Lung (tissue), 12 donors: ENCODE measurements around the gene PANK1. TPM values are rescaled to one million over a fixed set of nuclear protein-coding genes. Genes with fewer than 3 reads are reported as not detected.

Source experiments
- ATAC-seq: fragments of 200-7000 bp; cut with Tn5 transposase; one replicate; pipeline ENCODE4 v1.9.1; 2020; ENCODE audit warnings: moderate number of reproducible peaks; ENCODE audit not compliant: insufficient read depth, low FRiP score
- DNase-seq, 3 donors: peaks; one replicate each; pipeline ENCODE4 v3.0.0-alpha.2; 2013 to 2017
- H3K27ac ChIP-seq, 2 donors: one replicate each; pipeline ENCODE4 v1.5.1; 2013; ENCODE audit warnings: mild to moderate bottlenecking in 2 of 2, moderate library complexity in 2 of 2, control low read depth in 1 of 2, inconsistent platforms in 1 of 2, low read depth in 1 of 2, low read length in 1 of 2
- H3K27me3 ChIP-seq, 3 donors: one replicate each; pipeline ENCODE4 v1.5.1; 2013; ENCODE audit warnings: low read length in 2 of 3; ENCODE audit not compliant: control insufficient read depth in 3 of 3, insufficient read depth in 3 of 3
- H3K36me3 ChIP-seq, 4 donors: one replicate each; pipeline ENCODE4 v1.5.1; 2013; ENCODE audit warnings: low read length in 4 of 4, mild to moderate bottlenecking in 1 of 4, moderate library complexity in 1 of 4; ENCODE audit not compliant: control insufficient read depth in 4 of 4, insufficient read depth in 4 of 4
- H3K4me1 ChIP-seq, 5 donors: one replicate each; pipeline ENCODE4 v1.5.1; 2013; ENCODE audit warnings: low read length in 5 of 5, mild to moderate bottlenecking in 2 of 5, moderate library complexity in 1 of 5; ENCODE audit not compliant: control insufficient read depth in 5 of 5, insufficient read depth in 5 of 5
- H3K4me3 ChIP-seq: one replicate; pipeline ENCODE4 v1.5.1; 2013; ENCODE audit warnings: mild to moderate bottlenecking, control low read depth, moderate library complexity
- H3K9ac ChIP-seq, 2 donors: one replicate each; pipeline ENCODE4 v1.5.1; 2013; ENCODE audit warnings: low read length in 2 of 2, control low read depth in 1 of 2; ENCODE audit not compliant: insufficient read depth in 1 of 2
- H3K9me3 ChIP-seq, 4 donors: one replicate each; pipeline ENCODE4 v1.5.1; 2013; ENCODE audit warnings: low read length in 3 of 4, mild to moderate bottlenecking in 1 of 4, moderate library complexity in 1 of 4; ENCODE audit not compliant: control insufficient read depth in 4 of 4, insufficient read depth in 3 of 4
- WGBS, 2 donors: extraction: QIAGEN DNeasy Blood & Tissue Kit; methylation state at CpG; one replicate each; pipeline ENCODE4 v1.1.7; 2013; 5-methylcytosine and 5-hydroxymethylcytosine counted together
- polyA plus RNA-seq, 2 donors: library from polyadenylated mRNA; stranded (reverse); fragments of 200-250 nt; gene quantifications; one replicate each; pipeline ENCODE4 v1.2.1, GENCODE V29; 2013
- total RNA-seq, 2 donors: library from RNA; depleted of rRNA in 1 of 2; stranded (reverse); fragments of >200 nt in 1 of 2; gene quantifications; one replicate each; pipeline ENCODE4 v1.2.1, GENCODE V29; 2014 to 2021
- TF ChIP-seq, protein P1 (sequence below): IDR thresholded peaks from 2 replicates; pipeline ENCODE4 v1.5.1; 2012; ENCODE audit warnings: mild to moderate bottlenecking; ENCODE audit errors: control extremely low read depth, extremely low read depth
- donor health status: control.
- donor health status: control.
- donor health status: Bipolar disorder and iron deficiency.
- donor health status: healthy.
- donor health status: DM: yes; HTN: yes; CAD: no.

The PANK1 gene
- total and polyA plus RNA-seq, 4 donors = 1.6 to 18.3 (median 4.4) TPM

- DNase-seq (no peak), ATAC-seq (no peak)
- Histone ChIP-seq H3K4me1 (peaks cover 0 to 40% (median 3%) of the 10 kb centered on the region in 5 donors), H3K36me3 (no peaks in the 10 kb centered on the region), H3K27me3 (no peaks in the 10 kb centered on the region), H3K4me3 (no peak overlapping the region), H3K27ac (no peak overlapping the region), H3K9me3 (no peaks in the 10 kb centered on the region), H3K9ac (no peak overlapping the region)
- WGBS, 2 donors = 54 to 61% methylated on average over 1 of the region's 1 CpG
- TF ChIP-seq, protein P1, sequence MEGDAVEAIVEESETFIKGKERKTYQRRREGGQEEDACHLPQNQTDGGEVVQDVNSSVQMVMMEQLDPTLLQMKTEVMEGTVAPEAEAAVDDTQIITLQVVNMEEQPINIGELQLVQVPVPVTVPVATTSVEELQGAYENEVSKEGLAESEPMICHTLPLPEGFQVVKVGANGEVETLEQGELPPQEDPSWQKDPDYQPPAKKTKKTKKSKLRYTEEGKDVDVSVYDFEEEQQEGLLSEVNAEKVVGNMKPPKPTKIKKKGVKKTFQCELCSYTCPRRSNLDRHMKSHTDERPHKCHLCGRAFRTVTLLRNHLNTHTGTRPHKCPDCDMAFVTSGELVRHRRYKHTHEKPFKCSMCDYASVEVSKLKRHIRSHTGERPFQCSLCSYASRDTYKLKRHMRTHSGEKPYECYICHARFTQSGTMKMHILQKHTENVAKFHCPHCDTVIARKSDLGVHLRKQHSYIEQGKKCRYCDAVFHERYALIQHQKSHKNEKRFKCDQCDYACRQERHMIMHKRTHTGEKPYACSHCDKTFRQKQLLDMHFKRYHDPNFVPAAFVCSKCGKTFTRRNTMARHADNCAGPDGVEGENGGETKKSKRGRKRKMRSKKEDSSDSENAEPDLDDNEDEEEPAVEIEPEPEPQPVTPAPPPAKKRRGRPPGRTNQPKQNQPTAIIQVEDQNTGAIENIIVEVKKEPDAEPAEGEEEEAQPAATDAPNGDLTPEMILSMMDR = no peak
These were observed 79.9 kb downstream of the PANK1 start for GRCh38 chr10:89565180-89565579.

- no peak for ATAC-seq
These were observed 81.1 kb downstream of the PANK1 start for GRCh38 chr10:89563861-89564478.

GRCh38 chr10:89563311-89563710 lies 81.7 kb downstream of the PANK1 start:
- no peak overlapping the region for H3K9ac ChIP-seq
- no peaks in the 10 kb centered on the region for H3K36me3 ChIP-seq
- H3K9me3 ChIP-seq = no peaks in the 10 kb centered on the region
- TF ChIP-seq, protein P1 = no peak
- H3K27me3 ChIP-seq = no peaks in the 10 kb centered on the region
- no peak overlapping the region for H3K4me3 ChIP-seq
- DNase-seq = no peak
- 93 to 95% methylated on average over 3 of the region's 3 CpGs for WGBS, 2 donors
- H3K27ac ChIP-seq = no peak overlapping the region
- ATAC-seq = no peak
- H3K4me1 ChIP-seq = peaks cover 0 to 39% (median 3%) of the 10 kb centered on the region in 5 donors

More at GRCh38 chr10:89563861-89564478, 81.1 kb downstream of the PANK1 start:
- Histone ChIP-seq H3K9ac (no peak overlapping the region), H3K4me1 (peaks cover 0 to 40% (median 3%) of the 10 kb centered on the region in 5 donors), H3K27ac (no peak overlapping the region), H3K4me3 (no peak overlapping the region), H3K27me3 (no peaks in the 10 kb centered on the region), H3K9me3 (no peaks in the 10 kb centered on the region), H3K36me3 (no peaks in the 10 kb centered on the region)
- WGBS, 2 donors = 16 to 33% methylated on average over 2 of the region's 2 CpGs
- DNase-seq = peak in 2 of 3 donors; percentile 66 to 75
- TF ChIP-seq, protein P1 = peak; percentile 60

DNA sequence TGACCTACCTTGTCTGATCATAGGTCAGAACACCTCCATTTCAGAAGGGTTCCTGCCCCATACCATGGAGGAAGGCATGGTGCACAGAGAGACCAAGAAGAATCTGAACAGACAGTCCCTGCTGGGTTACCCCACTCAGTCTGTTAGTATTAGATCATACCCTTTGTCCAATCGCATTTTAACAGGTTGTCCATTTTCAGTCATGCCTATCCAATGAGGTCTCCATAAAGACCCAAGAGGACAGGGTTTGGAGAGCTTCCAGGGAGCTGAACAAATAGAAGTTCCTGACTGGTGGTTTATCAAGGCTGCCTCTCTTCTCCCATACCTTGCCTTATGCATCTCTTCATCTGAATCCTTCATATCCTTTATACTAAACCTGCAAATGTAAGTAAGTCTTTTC lies 88.4 kb downstream of the PANK1 start:
- Histone ChIP-seq H3K4me1 (peaks cover 0 to 5% (median 0%) of the 10 kb centered on the region in 5 donors), H3K36me3 (no peaks in the 10 kb centered on the region), H3K27ac (no peak overlapping the region), H3K27me3 (no peaks in the 10 kb centered on the region), H3K9ac (no peak overlapping the region), H3K4me3 (no peak overlapping the region), H3K9me3 (no peaks in the 10 kb centered on the region)
- no peak for DNase-seq
- WGBS, 2 donors = 84 to 96% methylated on average over 1 of the region's 1 CpG
- ATAC-seq = no peak
- TF ChIP-seq, protein P1 = no peak
